ENCODE results near the gene RNF166.

DNA sequence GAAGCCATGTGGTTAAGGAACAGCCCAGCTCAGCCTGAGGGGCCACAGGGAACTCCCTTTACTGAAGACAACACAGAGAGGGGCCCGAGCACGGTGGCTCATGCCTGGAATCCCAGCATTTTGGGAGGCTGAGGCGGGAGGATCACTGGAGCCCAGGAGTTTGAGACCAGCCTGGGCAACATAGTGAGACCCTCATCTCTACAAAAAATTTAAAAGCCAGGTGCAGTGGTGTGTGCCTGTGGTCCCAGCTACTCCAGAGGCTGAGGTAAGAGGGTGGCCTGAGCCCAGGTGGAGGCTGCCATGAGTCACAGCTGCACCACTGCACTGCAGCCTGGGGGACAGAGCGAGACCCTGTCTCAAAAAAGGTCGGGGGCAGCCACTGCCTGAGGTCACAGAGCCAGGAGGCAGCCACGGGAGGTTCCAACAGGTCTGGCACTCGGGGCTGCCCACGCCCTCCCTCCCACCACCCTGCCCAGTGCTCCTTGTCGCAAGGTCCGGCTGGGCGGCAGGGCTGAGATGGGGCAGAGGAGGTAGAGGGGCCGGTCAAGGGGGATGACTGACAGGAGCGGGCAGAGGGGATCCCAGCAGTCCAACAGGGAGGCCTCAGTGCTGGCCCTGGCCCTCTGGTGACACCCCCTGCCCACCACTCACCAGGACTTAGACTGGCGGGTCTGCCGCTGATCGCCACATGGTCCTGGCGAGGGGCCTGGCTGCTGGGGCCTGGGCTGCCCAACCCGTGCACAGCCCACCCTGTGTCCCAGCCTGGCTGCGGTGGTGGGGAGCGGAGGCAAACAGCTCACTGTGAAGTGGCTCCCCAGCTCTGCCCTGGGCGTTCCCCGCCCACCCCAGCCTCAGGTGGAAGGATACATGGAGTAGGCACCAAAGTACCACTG lies 58.8 kb downstream of the RNF166 start:
- no peak for TF ChIP-seq MXI1 (conservative IDR thresholded peaks at IDR 0.05; ENCODE audit: poor library complexity, severe bottlenecking)
- TF ChIP-seq, protein P1, sequence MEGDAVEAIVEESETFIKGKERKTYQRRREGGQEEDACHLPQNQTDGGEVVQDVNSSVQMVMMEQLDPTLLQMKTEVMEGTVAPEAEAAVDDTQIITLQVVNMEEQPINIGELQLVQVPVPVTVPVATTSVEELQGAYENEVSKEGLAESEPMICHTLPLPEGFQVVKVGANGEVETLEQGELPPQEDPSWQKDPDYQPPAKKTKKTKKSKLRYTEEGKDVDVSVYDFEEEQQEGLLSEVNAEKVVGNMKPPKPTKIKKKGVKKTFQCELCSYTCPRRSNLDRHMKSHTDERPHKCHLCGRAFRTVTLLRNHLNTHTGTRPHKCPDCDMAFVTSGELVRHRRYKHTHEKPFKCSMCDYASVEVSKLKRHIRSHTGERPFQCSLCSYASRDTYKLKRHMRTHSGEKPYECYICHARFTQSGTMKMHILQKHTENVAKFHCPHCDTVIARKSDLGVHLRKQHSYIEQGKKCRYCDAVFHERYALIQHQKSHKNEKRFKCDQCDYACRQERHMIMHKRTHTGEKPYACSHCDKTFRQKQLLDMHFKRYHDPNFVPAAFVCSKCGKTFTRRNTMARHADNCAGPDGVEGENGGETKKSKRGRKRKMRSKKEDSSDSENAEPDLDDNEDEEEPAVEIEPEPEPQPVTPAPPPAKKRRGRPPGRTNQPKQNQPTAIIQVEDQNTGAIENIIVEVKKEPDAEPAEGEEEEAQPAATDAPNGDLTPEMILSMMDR (IDR thresholded peaks at IDR 0.05; ENCODE audit: poor library complexity, severe bottlenecking) = no peak

Data from neural cell (in vitro differentiated cells).